Keratinocyte (primary cell): ENCODE data around the gene HS3ST1. TPM values are rescaled to one million over a fixed set of nuclear protein-coding genes. Genes with fewer than 3 reads are reported as not detected.
A peak's percentile ranks its signal among the peaks of the same experiment; 100 is the strongest.

Source experiments
- DNase-seq: peaks from one replicate; pipeline ENCODE4 v3.0.0-alpha.2; 2011; ENCODE audit warnings: low read depth, missing footprints, low spot score
- FAIRE-seq: peaks from 2 replicates; lab custom pipeline; 2011; peaks lifted over from hg19 to GRCh38; lab: Jason Lieb, UNC
- H2AFZ ChIP-seq: 2 replicates; pipeline ENCODE4 v1.6.0; 2012; ENCODE audit warnings: low read length, control low read depth, inconsistent platforms; ENCODE audit not compliant: control insufficient read depth
- H3K27ac ChIP-seq: 2 replicates; pipeline ENCODE4 v1.5.1; 2011; ENCODE audit warnings: low read length; ENCODE audit not compliant: control insufficient read depth, insufficient read depth
- H3K27me3 ChIP-seq: 3 replicates; pipeline ENCODE4 v1.6.0; 2011; ENCODE audit warnings: low read length; ENCODE audit not compliant: control insufficient read depth, insufficient read depth; ENCODE audit errors: extremely low read depth
- H3K36me3 ChIP-seq, 2 experiments: 2 replicates in 1 of 2; 3 replicates in 1 of 2; pipeline ENCODE4 v1.5.1; 2011; ENCODE audit warnings: low read length in 2 of 2, mild to moderate bottlenecking in 1 of 2; ENCODE audit not compliant: control insufficient read depth in 2 of 2, insufficient read depth in 2 of 2; ENCODE audit errors: extremely low read depth in 1 of 2
- H3K4me1 ChIP-seq: 3 replicates; pipeline ENCODE4 v1.5.1; 2011; ENCODE audit warnings: low read length; ENCODE audit not compliant: control insufficient read depth, insufficient read depth; ENCODE audit errors: extremely low read depth
- H3K4me2 ChIP-seq: 3 replicates; pipeline ENCODE4 v1.6.0; 2011; ENCODE audit warnings: low read depth, low read length; ENCODE audit not compliant: control insufficient read depth, insufficient read depth; ENCODE audit errors: extremely low read depth
- H3K4me3 ChIP-seq, 3 experiments: fragments of 200-600 bp in 1 of 3; sonication (generic) in 1 of 3; 2 replicates in 2 of 3; 3 replicates in 1 of 3; pipeline ENCODE4 v1.5.1; 2011 to 2016; ENCODE audit warnings: low read length in 3 of 3, mild to moderate bottlenecking in 3 of 3, control low read depth in 2 of 3, inconsistent platforms in 1 of 3, low read depth in 1 of 3, mixed read lengths in 1 of 3, mixed run types in 1 of 3, moderate library complexity in 1 of 3; ENCODE audit not compliant: control insufficient read depth in 2 of 3, insufficient read depth in 2 of 3; ENCODE audit errors: extremely low read depth in 1 of 3
- H3K79me2 ChIP-seq: 2 replicates; pipeline ENCODE4 v1.6.0; 2012; ENCODE audit warnings: low read length; ENCODE audit not compliant: control insufficient read depth, insufficient read depth
- H3K9ac ChIP-seq: 3 replicates; pipeline ENCODE4 v1.6.0; 2011; ENCODE audit warnings: low read length; ENCODE audit not compliant: control insufficient read depth, insufficient read depth; ENCODE audit errors: extremely low read depth
- H3K9me1 ChIP-seq: 3 replicates; pipeline ENCODE4 v1.6.0; 2011; ENCODE audit warnings: low read length; ENCODE audit not compliant: control insufficient read depth, insufficient read depth; ENCODE audit errors: extremely low read depth
- H3K9me3 ChIP-seq: 2 replicates; pipeline ENCODE4 v1.5.1; 2012; ENCODE audit warnings: low read depth, low read length; ENCODE audit not compliant: control insufficient read depth
- H4K20me1 ChIP-seq: 3 replicates; pipeline ENCODE4 v1.6.0; 2011; ENCODE audit warnings: low read length; ENCODE audit not compliant: control insufficient read depth, insufficient read depth; ENCODE audit errors: extremely low read depth
- CTCF ChIP-seq, 3 experiments: IDR thresholded peaks in 1 of 3; conservative IDR thresholded peaks in 1 of 3; optimal IDR thresholded peaks in 1 of 3; 2 replicates in 2 of 3; 3 replicates in 1 of 3; pipeline versions ENCODE3 to v1.5.1; 2011; ENCODE audit warnings: low read length in 3 of 3, mild to moderate bottlenecking in 3 of 3, moderate library complexity in 2 of 3, control low read depth in 1 of 3, inconsistent platforms in 1 of 3; ENCODE audit not compliant: insufficient read depth in 2 of 3; ENCODE audit errors: extremely low read depth in 1 of 3
- EZH2 ChIP-seq: IDR thresholded peaks from one replicate; pipeline ENCODE4 v1.6.1; 2012; ENCODE audit warnings: inconsistent platforms, mild to moderate bottlenecking, low read length, moderate library complexity
- dilution Hi-C: fragments of 300-500 bp; cut with MboI; formaldehyde crosslinking; loops from one replicate; pipeline ENCODE4 v1.7.0; 2020; ENCODE audit warnings: low sequenced_read_pairs; ENCODE audit not compliant: extremely low pct_ligation_motif_present
- polyA plus RNA-seq, 5 experiments: library from polyadenylated mRNA; depleted of rRNA in 3 of 5; stranded (reverse) in 3 of 5; stranded (forward) in 1 of 5; unstranded in 1 of 5; fragments of >200 nt; gene quantifications; 1 replicate in 1 of 5; 2 replicates in 3 of 5; 3 replicates in 1 of 5; pipeline versions ENCODE4 v1.2.1 to v1.2.3, GENCODE V29; 2011 to 2012; ENCODE audit warnings: missing spikeins in 2 of 5, low read depth in 1 of 5, low replicate concordance in 1 of 5

HS3ST1 gene
- polyA plus RNA-seq, 1 donor (not counting 4 experiments of a cell fraction or from before 2014, with no cell fraction given): 2.0 TPM

- no peaks in the 10 kb centered on the region for H3K36me3 ChIP-seq
- DNase-seq (no peak), FAIRE-seq (peak; percentile 57)
- peaks cover under 1% of the 10 kb centered on the region for H3K4me1 ChIP-seq
- no peaks in the 10 kb centered on the region for H3K9me1 ChIP-seq
- H3K79me2 ChIP-seq: no peaks in the 10 kb centered on the region
- no peaks in the 10 kb centered on the region for H3K9me3 ChIP-seq
- no peak for TF ChIP-seq EZH2
- TF ChIP-seq CTCF (optimal IDR thresholded peaks at IDR 0.05 in 1 of 3, IDR thresholded peaks at IDR 0.05 in 1 of 3, conservative IDR thresholded peaks at IDR 0.05 in 1 of 3; ENCODE audit: extremely low read depth in 1 of 3, insufficient read depth in 2 of 3, low read length in 3 of 3): no peak
- H3K27me3 ChIP-seq: no peaks in the 10 kb centered on the region
- dilution Hi-C loops: no loop called here
- no peak overlapping the region for H2AFZ ChIP-seq
- no peak overlapping the region for H3K4me2 ChIP-seq
- H4K20me1 ChIP-seq: no peaks in the 10 kb centered on the region
- no peak overlapping the region for H3K9ac ChIP-seq
- no peak overlapping the region for H3K27ac ChIP-seq
- H3K4me3 ChIP-seq: no peak overlapping the region
These were observed 17.6 kb upstream of the HS3ST1 start for GRCh38 chr4:11446155-11446811.

GRCh38 chr4:11441194-11441556 is 12.5 kb upstream of the HS3ST1 start:
- H4K20me1 ChIP-seq: no peaks in the 10 kb centered on the region
- H3K9me1 ChIP-seq: no peaks in the 10 kb centered on the region
- no peak for TF ChIP-seq CTCF (optimal IDR thresholded peaks at IDR 0.05 in 1 of 3, IDR thresholded peaks at IDR 0.05 in 1 of 3, conservative IDR thresholded peaks at IDR 0.05 in 1 of 3; ENCODE audit: extremely low read depth in 1 of 3, insufficient read depth in 2 of 3, low read length in 3 of 3)
- TF ChIP-seq EZH2: no peak
- H3K4me2 ChIP-seq: no peak overlapping the region
- no peak for FAIRE-seq
- H3K4me1 ChIP-seq: peaks cover 17% of the 10 kb centered on the region
- dilution Hi-C loops: no loop called here
- no peak overlapping the region for H2AFZ ChIP-seq
- H3K9me3 ChIP-seq: no peaks in the 10 kb centered on the region
- DNase-seq: no peak
- no peak overlapping the region for H3K4me3 ChIP-seq
- no peaks in the 10 kb centered on the region for H3K36me3 ChIP-seq
- no peaks in the 10 kb centered on the region for H3K79me2 ChIP-seq
- H3K9ac ChIP-seq: no peak overlapping the region
- H3K27ac ChIP-seq: no peak overlapping the region
- no peaks in the 10 kb centered on the region for H3K27me3 ChIP-seq
